ENCODE results near the gene SPRED2. TPM values are rescaled to one million over a fixed set of nuclear protein-coding genes. Genes with fewer than 3 reads are reported as not detected.

SPRED2 gene
- total and polyA plus RNA-seq, 2 of the 8 experiments (the other 6 are each of a cell fraction or from before 2014, with no cell fraction given) = 15.3 to 22.5 TPM

- TF ChIP-seq, protein P1, sequence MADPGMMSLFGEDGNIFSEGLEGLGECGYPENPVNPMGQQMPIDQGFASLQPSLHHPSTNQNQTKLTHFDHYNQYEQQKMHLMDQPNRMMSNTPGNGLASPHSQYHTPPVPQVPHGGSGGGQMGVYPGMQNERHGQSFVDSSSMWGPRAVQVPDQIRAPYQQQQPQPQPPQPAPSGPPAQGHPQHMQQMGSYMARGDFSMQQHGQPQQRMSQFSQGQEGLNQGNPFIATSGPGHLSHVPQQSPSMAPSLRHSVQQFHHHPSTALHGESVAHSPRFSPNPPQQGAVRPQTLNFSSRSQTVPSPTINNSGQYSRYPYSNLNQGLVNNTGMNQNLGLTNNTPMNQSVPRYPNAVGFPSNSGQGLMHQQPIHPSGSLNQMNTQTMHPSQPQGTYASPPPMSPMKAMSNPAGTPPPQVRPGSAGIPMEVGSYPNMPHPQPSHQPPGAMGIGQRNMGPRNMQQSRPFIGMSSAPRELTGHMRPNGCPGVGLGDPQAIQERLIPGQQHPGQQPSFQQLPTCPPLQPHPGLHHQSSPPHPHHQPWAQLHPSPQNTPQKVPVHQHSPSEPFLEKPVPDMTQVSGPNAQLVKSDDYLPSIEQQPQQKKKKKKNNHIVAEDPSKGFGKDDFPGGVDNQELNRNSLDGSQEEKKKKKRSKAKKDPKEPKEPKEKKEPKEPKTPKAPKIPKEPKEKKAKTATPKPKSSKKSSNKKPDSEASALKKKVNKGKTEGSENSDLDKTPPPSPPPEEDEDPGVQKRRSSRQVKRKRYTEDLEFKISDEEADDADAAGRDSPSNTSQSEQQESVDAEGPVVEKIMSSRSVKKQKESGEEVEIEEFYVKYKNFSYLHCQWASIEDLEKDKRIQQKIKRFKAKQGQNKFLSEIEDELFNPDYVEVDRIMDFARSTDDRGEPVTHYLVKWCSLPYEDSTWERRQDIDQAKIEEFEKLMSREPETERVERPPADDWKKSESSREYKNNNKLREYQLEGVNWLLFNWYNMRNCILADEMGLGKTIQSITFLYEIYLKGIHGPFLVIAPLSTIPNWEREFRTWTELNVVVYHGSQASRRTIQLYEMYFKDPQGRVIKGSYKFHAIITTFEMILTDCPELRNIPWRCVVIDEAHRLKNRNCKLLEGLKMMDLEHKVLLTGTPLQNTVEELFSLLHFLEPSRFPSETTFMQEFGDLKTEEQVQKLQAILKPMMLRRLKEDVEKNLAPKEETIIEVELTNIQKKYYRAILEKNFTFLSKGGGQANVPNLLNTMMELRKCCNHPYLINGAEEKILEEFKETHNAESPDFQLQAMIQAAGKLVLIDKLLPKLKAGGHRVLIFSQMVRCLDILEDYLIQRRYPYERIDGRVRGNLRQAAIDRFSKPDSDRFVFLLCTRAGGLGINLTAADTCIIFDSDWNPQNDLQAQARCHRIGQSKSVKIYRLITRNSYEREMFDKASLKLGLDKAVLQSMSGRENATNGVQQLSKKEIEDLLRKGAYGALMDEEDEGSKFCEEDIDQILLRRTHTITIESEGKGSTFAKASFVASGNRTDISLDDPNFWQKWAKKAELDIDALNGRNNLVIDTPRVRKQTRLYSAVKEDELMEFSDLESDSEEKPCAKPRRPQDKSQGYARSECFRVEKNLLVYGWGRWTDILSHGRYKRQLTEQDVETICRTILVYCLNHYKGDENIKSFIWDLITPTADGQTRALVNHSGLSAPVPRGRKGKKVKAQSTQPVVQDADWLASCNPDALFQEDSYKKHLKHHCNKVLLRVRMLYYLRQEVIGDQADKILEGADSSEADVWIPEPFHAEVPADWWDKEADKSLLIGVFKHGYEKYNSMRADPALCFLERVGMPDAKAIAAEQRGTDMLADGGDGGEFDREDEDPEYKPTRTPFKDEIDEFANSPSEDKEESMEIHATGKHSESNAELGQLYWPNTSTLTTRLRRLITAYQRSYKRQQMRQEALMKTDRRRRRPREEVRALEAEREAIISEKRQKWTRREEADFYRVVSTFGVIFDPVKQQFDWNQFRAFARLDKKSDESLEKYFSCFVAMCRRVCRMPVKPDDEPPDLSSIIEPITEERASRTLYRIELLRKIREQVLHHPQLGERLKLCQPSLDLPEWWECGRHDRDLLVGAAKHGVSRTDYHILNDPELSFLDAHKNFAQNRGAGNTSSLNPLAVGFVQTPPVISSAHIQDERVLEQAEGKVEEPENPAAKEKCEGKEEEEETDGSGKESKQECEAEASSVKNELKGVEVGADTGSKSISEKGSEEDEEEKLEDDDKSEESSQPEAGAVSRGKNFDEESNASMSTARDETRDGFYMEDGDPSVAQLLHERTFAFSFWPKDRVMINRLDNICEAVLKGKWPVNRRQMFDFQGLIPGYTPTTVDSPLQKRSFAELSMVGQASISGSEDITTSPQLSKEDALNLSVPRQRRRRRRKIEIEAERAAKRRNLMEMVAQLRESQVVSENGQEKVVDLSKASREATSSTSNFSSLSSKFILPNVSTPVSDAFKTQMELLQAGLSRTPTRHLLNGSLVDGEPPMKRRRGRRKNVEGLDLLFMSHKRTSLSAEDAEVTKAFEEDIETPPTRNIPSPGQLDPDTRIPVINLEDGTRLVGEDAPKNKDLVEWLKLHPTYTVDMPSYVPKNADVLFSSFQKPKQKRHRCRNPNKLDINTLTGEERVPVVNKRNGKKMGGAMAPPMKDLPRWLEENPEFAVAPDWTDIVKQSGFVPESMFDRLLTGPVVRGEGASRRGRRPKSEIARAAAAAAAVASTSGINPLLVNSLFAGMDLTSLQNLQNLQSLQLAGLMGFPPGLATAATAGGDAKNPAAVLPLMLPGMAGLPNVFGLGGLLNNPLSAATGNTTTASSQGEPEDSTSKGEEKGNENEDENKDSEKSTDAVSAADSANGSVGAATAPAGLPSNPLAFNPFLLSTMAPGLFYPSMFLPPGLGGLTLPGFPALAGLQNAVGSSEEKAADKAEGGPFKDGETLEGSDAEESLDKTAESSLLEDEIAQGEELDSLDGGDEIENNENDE (IDR thresholded peaks at IDR 0.05; ENCODE audit: insufficient replicate concordance, low read length) = no peak
- TF ChIP-seq HDAC2 (IDR thresholded peaks at IDR 0.05; ENCODE audit: borderline replicate concordance in 1 of 2, low read depth in 2 of 2, low read length in 2 of 2) = no peak
- no peak for TF ChIP-seq EZH2 (IDR thresholded peaks at IDR 0.05; ENCODE audit: low read depth, low read length, severe bottlenecking)
- no peak for TF ChIP-seq NANOG (IDR thresholded peaks at IDR 0.05; ENCODE audit: insufficient read depth, low read depth, low read length, poor library complexity, severe bottlenecking)
- no peak for TF ChIP-seq USF2 (IDR thresholded peaks at IDR 0.05; ENCODE audit: low read length)
Measured at GRCh38 chr2:65351234-65351947, 81.0 kb downstream of the SPRED2 start (continued).

Data from H1 (cell line).